ENCODE results near the gene RPTOR.

GRCh38 chr17:80539022-80539641 lies 5.5 kb upstream of the RPTOR start:
- TF ChIP-seq CTCF (IDR thresholded peaks at IDR 0.05), result no peak
- no peak for TF ChIP-seq POLR2A (IDR thresholded peaks at IDR 0.05; ENCODE audit: low read depth)

All from esophagus muscularis mucosa (tissue), 3 donors.